Effector memory CD4-positive, alpha-beta T cell (primary cell): ENCODE measurements around the gene MT2A.

Experiments used
- DNase-seq, 3 donors: peaks; one replicate each; pipeline ENCODE4 v3.0.0-alpha.2; 2020
- H3K27ac ChIP-seq: 2 replicates; pipeline ENCODE4 v1.7.0; 2013; ENCODE audit warnings: mild to moderate bottlenecking, low read length, moderate library complexity; ENCODE audit not compliant: insufficient read depth, poor library complexity, severe bottlenecking
- H3K27me3 ChIP-seq: replicated peaks from 2 replicates; pipeline ENCODE4 v1.7.0; 2013; ENCODE audit warnings: mild to moderate bottlenecking, low read length; ENCODE audit not compliant: insufficient read depth, control insufficient read depth, poor library complexity, severe bottlenecking
- H3K36me3 ChIP-seq: 2 replicates; pipeline ENCODE4 v1.7.0; 2013; ENCODE audit warnings: mild to moderate bottlenecking, low read length, moderate library complexity; ENCODE audit not compliant: control insufficient read depth, insufficient read depth
- H3K4me1 ChIP-seq: 2 replicates; pipeline ENCODE4 v1.7.0; 2013; ENCODE audit warnings: low read length, mild to moderate bottlenecking; ENCODE audit not compliant: control insufficient read depth, insufficient read depth, poor library complexity, severe bottlenecking
- H3K4me3 ChIP-seq: 2 replicates; pipeline ENCODE4 v1.7.0; 2013; ENCODE audit warnings: low read length, low read depth, mild to moderate bottlenecking; ENCODE audit not compliant: insufficient read depth, poor library complexity, severe bottlenecking
- H3K9me3 ChIP-seq: 2 replicates; pipeline ENCODE4 v1.7.0; 2013; ENCODE audit warnings: mild to moderate bottlenecking, low read length, moderate library complexity; ENCODE audit not compliant: control insufficient read depth
- total RNA-seq, 3 donors: gene quantifications; one replicate each; lab custom pipeline; 2026; lab: John Stamatoyannopoulos, UW

The MT2A gene
- 6.0 to 22.1 (median 11.8) reads per million in 3 donors for total RNA-seq

DNA sequence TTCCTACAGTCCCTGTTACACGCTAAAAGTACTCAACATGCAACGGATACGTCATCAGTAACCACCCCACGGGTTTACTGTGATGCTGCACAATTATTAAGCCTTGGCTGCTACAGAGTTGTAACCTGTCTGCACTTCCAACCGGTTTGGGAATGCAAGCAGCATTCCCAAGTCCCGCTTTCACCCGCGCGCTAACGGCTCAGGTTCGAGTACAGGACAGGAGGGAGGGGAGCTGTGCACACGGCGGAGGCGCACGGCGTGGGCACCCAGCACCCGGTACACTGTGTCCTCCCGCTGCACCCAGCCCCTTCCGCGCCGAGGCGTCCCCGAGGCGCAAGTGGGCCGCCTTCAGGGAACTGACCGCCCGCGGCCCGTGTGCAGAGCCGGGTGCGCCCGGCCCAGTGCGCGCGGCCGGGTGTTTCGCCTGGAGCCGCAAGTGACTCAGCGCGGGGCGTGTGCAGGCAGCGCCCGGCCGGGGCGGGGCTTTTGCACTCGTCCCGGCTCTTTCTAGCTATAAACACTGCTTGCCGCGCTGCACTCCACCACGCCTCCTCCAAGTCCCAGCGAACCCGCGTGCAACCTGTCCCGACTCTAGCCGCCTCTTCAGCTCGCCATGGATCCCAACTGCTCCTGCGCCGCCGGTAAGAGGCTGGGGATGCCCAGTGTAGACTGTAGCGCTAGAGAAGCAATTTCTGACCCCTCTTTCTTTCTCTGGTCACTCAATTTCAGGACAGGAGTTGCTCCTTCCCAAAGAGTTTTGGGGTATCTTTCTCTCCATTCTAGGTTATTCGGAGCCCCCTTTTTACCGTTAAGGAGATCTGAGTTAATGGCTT, at the start of gene MT2A:
TSS of gene MT2A (plus strand) at position 542 of the 833 bp plus-strand sequence. CDS start at position 614, 72 bp downstream.
- Histone ChIP-seq H3K36me3 (no peaks in the 10 kb centered on the region), H3K9me3 (no peaks in the 10 kb centered on the region), H3K4me1 (peaks cover 36% of the 10 kb centered on the region), H3K27ac (peak within 1 kb of the TSS; percentile 82), H3K4me3 (peak within 1 kb of the TSS; percentile 72), H3K27me3 (no peaks in the 10 kb centered on the region)
- peak; percentile 70 to 78 (median 77) for DNase-seq

DNA sequence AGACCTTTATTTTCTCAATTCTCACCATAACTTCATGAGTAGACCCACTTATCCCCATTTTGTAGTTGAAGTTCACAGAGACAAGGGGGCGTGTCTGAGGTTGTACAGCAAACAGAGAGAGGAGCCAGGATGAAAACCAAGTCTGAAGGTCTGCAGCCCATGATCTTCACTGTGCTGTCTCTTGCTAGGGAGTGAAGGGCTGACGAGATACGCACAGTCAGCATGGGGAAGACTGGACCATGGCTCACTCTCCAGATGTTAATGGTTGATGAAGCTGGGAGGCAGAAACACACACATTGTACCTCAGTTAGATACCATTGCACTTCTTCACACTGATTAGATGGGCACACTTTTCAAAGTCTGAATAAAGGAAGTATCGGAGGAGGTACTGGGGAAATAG, 49.3 kb upstream of the MT2A start:
- Histone ChIP-seq H3K4me1 (no peaks in the 10 kb centered on the region), H3K9me3 (no peaks in the 10 kb centered on the region), H3K27ac (no peak overlapping the region), H3K27me3 (peaks cover 5% of the 10 kb centered on the region), H3K4me3 (no peak overlapping the region), H3K36me3 (no peaks in the 10 kb centered on the region)
- DNase-seq: no peak

DNA sequence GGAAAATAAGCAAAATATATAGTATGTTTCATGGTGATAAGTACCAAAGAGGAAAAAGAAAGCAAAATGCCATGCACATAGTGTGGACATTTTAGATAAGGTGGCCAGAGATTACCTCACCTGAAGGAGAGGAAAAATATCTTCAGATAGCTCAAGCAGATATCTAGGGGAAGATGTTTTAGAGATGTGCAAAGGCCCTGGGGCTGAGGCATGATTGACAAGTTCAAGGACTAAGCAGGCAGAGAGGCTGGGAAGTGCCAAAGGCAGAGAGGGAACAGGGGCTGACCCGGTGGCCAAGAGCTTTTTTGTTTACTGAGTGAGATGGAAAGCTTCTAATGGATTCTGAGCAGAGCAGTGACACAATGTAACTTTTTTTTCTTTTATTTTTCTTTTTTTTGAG, 47.9 kb upstream of the MT2A start:
- Histone ChIP-seq H3K27ac (no peak overlapping the region), H3K36me3 (no peaks in the 10 kb centered on the region), H3K4me3 (no peak overlapping the region), H3K4me1 (no peaks in the 10 kb centered on the region), H3K27me3 (no peaks in the 10 kb centered on the region), H3K9me3 (no peaks in the 10 kb centered on the region)
- no peak for DNase-seq

DNA sequence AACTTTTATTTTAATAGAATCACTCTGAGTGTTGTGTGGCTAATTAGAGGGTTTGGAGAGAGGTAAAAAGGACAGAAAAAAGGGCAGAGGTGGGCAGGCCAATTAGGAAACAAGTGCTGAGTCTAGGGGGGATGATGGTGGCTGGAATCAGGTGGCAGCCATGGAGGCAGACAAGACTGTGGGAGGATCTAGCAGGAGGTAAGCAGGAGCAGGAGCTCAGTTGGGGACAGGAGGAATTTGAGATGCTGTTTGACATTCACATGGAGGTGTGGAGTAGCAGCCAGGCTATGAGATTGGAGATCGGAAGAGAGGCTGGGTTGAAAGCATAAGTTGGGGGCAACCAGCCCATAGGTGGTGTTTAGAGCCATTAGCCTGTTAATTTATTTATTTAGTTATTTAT, 47.3 kb upstream of the MT2A start:
- no peak overlapping the region for H3K27ac ChIP-seq

DNA sequence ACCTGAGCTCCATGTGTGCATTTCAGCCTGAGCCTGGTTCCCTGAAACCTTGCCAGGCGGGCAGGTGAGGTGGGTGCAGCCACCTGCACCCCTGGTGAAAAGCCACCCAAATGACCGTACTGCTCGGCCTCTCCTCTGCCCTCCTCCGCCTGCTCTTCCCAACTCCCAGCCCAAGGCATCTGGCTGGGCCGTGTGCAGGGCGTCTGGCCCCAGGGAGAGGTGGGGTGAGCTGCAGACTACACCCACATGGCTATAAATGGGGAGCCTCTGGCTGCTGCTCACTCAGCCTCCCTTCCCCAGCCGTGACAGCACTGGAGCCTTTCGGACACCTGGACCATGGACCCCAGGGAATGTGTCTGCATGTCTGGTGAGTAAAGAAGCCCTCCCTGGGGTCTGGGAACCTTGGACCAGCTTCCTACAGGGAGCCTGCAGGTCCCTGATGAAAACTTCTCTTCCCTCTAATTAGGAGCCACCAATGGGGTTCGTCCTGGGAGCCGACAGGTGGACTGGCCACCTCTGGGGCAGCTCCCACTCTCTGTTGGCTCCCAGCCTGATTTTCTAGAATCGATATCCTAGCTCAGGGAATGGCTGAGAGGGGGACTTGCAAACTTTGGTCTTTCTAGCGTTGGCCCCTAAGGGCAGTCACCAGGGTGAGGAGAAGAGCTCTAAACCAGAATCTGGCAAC, 43.4 kb upstream of the MT2A start, which contains the start of gene MT4:
TSS of gene MT4 (plus strand) at position 281 of the 685 bp plus-strand sequence. CDS start at position 337, 56 bp downstream.
- no peak for DNase-seq
- Histone ChIP-seq H3K9me3 (no peaks in the 10 kb centered on the region), H3K4me1 (no peaks in the 10 kb centered on the region), H3K27ac (no peak within 1 kb of the TSS), H3K4me3 (no peak within 1 kb of the TSS), H3K36me3 (no peaks in the 10 kb centered on the region), H3K27me3 (no peaks in the 10 kb centered on the region)

More for the DNA sequence above, 47.3 kb upstream of the MT2A start:
- DNase-seq: no peak
- Histone ChIP-seq H3K36me3 (no peaks in the 10 kb centered on the region), H3K27me3 (no peaks in the 10 kb centered on the region), H3K4me1 (no peaks in the 10 kb centered on the region), H3K9me3 (no peaks in the 10 kb centered on the region), H3K4me3 (no peak overlapping the region)

DNA sequence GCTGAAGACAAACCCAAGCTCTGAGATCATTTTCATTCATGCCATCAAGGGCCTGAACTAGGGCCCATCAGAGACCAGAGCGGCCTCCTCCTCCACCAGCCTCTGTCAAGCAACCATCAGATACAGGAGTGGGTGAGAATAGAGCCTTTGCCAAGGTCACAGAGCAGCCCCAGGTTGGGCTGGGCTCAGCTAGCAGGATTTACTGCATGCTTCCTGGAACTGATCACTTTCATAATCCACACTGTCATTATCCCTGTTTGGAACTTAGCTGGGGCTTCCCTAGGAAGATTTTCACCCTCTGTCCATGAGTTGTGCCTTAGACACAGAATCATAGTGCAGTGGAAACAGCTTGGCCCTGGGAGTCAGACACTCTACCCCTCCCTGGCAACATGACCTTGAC, 38.4 kb upstream of the MT2A start:
- Histone ChIP-seq H3K27ac (no peak overlapping the region), H3K4me3 (no peak overlapping the region), H3K9me3 (no peaks in the 10 kb centered on the region), H3K36me3 (no peaks in the 10 kb centered on the region), H3K27me3 (no peaks in the 10 kb centered on the region), H3K4me1 (no peaks in the 10 kb centered on the region)
- no peak for DNase-seq

DNA sequence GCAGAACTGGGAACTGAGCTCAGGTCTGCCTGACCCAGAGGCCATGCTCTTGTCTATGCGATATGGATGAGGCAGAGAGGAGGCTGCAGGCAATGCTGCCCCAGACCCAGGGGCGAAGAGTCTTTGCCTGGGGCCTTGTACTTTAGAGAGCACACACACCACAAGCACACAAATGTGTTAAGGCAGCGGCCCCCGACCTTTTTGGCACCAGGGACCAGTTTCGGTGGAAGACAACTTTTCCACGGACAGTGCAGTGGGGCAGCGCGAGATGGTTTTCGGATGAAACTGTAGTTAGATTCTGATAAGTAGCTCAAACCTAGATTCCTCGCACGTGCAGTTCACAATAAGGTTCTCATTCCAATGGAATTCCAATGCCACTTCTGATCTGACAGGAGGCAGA, 36.9 kb upstream of the MT2A start:
- no peak for DNase-seq
- Histone ChIP-seq H3K36me3 (no peaks in the 10 kb centered on the region), H3K4me1 (no peaks in the 10 kb centered on the region), H3K9me3 (no peaks in the 10 kb centered on the region), H3K4me3 (no peak overlapping the region), H3K27me3 (no peaks in the 10 kb centered on the region), H3K27ac (no peak overlapping the region)

DNA sequence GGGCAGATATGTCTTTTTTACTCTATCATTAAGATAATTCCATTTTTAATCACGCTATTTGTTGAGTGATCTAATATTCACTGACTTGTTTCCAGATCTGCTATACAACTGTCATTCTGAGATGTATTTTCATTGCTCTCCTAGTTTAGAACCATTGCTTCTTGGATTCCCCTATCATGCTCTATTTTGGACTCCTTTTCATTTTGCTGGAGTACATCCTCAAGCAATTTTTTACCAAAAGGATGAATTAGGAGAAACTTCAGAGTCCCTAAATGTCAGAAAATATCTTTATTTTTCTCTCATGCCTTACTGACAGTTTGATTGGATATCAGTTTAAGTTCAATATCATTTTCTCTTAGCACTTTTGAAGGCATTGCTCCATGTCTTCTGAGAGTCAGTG, 33.8 kb upstream of the MT2A start:
- Histone ChIP-seq H3K27me3 (no peaks in the 10 kb centered on the region), H3K4me3 (no peak overlapping the region), H3K9me3 (no peaks in the 10 kb centered on the region), H3K36me3 (no peaks in the 10 kb centered on the region), H3K4me1 (no peaks in the 10 kb centered on the region), H3K27ac (no peak overlapping the region)
- DNase-seq: no peak

DNA sequence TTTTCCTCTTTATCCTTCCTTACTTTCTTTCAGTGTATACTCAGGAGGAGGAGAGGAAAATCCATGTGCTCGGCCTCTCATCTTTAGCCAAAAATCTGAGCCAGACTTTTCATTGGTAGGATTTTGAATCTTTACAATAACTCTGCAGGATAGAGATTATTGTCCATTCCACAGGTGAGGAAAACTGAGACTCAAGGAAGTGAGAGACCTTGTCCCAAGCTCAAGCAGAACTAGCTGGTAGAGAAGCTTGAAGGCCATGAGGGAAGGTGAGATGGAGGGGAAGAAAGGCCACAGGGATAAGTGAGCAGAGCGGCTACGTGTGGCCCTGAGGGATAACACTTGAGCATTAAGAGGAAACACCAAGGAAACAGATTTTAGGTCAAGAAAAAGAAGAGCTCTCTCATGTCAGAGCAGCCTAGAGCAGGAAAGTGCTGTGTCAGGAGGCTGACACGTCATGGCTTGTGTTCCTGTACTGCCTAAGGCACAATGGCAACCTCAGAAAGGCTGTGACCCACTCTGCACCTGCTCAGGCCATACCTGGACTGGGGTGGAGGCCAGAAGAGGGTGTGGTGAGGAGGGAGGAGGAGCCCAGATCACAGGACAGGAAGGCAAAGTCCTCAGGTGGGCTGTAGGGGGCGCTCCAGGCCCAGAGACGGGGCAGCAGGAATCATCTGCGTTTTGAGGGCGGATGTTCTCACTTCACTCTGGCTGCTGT, 31.6 kb upstream of the MT2A start:
- peak; percentile 68 to 79 (median 73) for DNase-seq
- H3K4me3 ChIP-seq: no peak overlapping the region

DNA sequence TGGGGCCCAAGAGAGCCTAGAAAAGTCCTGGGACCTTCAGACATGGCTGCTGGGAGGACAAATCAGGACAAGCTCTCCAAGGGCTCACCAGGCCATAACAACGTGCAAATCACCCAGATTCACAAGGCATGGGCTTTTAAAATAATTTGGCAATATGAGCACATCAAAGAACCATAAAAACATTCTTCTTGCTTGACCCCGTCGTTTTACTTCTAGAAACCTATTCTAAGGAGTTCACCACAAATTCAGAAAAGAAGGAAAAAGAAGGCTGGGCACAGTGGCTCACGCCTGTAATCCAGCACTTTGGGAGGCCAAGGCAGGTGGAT, 31.1 kb upstream of the MT2A start:
- Histone ChIP-seq H3K9me3 (no peaks in the 10 kb centered on the region), H3K4me3 (no peak overlapping the region), H3K4me1 (no peaks in the 10 kb centered on the region), H3K36me3 (no peaks in the 10 kb centered on the region), H3K27ac (no peak overlapping the region), H3K27me3 (no peaks in the 10 kb centered on the region)
- no peak for DNase-seq

More for the DNA sequence above, 31.6 kb upstream of the MT2A start:
- Histone ChIP-seq H3K9me3 (no peaks in the 10 kb centered on the region), H3K4me1 (no peaks in the 10 kb centered on the region), H3K27me3 (no peaks in the 10 kb centered on the region), H3K27ac (no peak overlapping the region), H3K36me3 (no peaks in the 10 kb centered on the region)
